Sciatic nerve (tissue), 2 donors: ENCODE measurements around the gene IRF5. TPM values are rescaled to one million over a fixed set of nuclear protein-coding genes. Genes with fewer than 3 reads are reported as not detected.
"Not testable (repeated sequence)": the region's sequence is repeated elsewhere in the genome, so short reads cannot be mapped to it uniquely, and the experiment has no call there.

Experiments used
- ATAC-seq: fragments of 200-7000 bp; cut with Tn5 transposase; one replicate; pipeline ENCODE4 v1.9.1; 2020; ENCODE audit warnings: mild to moderate bottlenecking, moderate library complexity
- DNase-seq: peaks from one replicate; pipeline ENCODE4 v3.0.0-alpha.2; 2020; ENCODE audit warnings: low spot score
- intact Hi-C: fragments of 100-400 bp; cut with DNase I; formaldehyde crosslinking; loops from one replicate; pipeline ENCODE4 v1.14.2; 2022
- total RNA-seq: library from RNA; stranded (reverse); fragmentation: NEBNext Ultra II Directional; extraction: Animal tissue kit (Norgen Biotek cat#: 25700); gene quantifications from one replicate; pipeline ENCODE4 v1.2.1, GENCODE V29; 2021
- donor health status: DM: no; HTN: no; CAD: no.
- donor health status: DM: no; HTN: no; CAD: no.

IRF5 gene
- total RNA-seq, 1 donor from 2014 or later = 8.7 TPM

DNA sequence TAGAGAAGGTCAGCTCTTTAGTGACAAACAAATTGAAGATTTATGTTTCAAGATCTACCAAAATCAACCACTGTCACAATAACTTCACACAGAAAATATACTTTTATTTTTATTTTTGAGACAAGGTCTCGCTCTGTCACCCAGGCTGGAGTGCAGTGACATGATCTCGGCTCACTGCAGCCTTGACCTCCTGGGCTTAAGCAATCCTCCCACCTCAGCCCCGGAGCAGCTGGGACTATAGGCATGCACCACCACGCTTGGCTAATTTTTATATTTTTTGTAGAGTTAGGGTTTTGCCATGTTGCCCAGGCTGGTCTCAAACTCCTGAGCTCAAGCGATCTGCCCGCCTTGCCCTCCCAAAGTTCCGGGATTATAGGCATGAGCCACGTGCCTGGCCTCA lies 56.8 kb downstream of the IRF5 start:
- ATAC-seq, intact Hi-C loops, DNase-seq: not testable (repeated sequence)

DNA sequence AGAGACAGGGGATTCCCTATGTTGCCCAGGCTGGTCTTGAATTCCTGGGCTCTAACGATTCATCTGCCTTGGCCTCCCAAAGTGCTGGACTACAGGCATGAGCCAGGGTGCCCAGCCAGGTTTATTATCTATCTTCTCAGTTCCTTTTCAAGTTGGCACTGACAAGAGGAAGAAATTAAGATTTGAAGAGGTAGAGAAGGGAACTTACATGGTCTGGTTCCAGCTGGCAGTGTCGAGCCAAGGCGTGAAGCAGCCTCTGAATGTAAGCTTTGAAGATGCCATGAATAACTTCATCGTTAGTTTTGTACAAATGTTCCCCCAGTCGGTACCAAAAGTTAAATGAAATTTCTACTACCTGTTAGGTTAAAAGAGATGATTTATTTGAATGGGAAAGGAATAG lies 59.5 kb downstream of the IRF5 start:
- DNase-seq = no peak
- ATAC-seq = no peak
- intact Hi-C loops = no loop called here

Other genes starting within 250 kb of the IRF5 start
- 96.0 TPM for gene CALU, start 198.6 kb upstream of the IRF5 start, total RNA-seq
- gene OPN1SW, start 162.1 kb upstream of the IRF5 start, total RNA-seq = not detected
- gene CCDC136, start 146.0 kb upstream of the IRF5 start, total RNA-seq = 5.9 TPM
- 11.7 TPM for gene FLNC, start 107.5 kb upstream of the IRF5 start, total RNA-seq
- 89.6 TPM for gene ATP6V1F, start 75.1 kb upstream of the IRF5 start, total RNA-seq
- 1.8 TPM for gene KCP, start 27.2 kb upstream of the IRF5 start, total RNA-seq
- gene TNPO3, start 117.2 kb downstream of the IRF5 start, total RNA-seq = 28.6 TPM
- 11.8 TPM for gene TSPAN33, start 206.8 kb downstream of the IRF5 start, total RNA-seq